HG02571 (cell line): ENCODE results near the gene SPTLC1.

Experiments used
- ATAC-seq: cut with Tn5 transposase; IDR thresholded peaks from one replicate; pipeline ENCODE4 v1.9.1; 2021; ENCODE audit warnings: mild to moderate bottlenecking, moderate library complexity; ENCODE audit not compliant: unreplicated experiment

The SPTLC1 gene

GRCh38 chr9:92097997-92098482, 17.2 kb downstream of the SPTLC1 start:
- ATAC-seq = peak; percentile 48

DNA sequence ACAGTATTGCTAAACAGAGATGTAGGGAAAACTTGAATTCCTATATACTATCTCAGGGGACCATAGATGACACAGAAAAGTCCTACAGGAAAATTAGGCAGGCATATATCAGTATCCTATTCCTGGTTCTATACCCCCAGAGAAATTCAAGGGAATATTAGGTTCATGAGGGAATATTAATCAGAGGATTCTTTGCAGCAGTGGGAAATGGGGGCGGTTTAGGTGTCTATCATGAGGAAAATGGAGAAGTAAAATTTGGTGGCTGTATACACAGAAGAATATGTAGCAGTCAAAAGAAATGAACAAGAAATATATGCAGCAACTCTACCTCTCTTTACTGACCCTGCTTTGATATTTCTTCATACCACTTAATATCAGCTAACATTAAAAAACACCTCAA, 20.0 kb downstream of the SPTLC1 start:
- no peak for ATAC-seq

- ATAC-seq = no peak
Measured at GRCh38 chr9:92094655-92095054, 20.6 kb downstream of the SPTLC1 start.

GRCh38 chr9:92077888-92078287, 37.3 kb downstream of the SPTLC1 start:
- no peak for ATAC-seq

DNA sequence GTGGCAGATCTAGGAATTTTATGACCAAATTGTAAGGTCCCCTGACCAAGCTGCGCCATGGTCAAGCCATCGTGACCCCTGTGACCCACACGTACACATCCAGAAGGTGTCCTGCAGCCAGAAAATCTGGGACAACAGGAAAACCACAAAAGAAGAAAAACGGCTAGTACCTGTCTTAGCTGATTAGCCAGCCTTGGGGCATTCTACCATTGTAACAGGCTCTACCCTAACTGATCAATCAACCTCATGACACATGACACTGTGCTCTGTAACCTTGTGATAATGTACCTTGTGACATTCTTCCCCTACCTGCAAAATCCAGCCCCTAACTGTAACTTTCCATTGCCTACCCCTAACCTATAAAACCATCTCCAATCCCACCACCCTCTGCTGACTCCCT, 43.6 kb downstream of the SPTLC1 start:
- ATAC-seq = no peak

DNA sequence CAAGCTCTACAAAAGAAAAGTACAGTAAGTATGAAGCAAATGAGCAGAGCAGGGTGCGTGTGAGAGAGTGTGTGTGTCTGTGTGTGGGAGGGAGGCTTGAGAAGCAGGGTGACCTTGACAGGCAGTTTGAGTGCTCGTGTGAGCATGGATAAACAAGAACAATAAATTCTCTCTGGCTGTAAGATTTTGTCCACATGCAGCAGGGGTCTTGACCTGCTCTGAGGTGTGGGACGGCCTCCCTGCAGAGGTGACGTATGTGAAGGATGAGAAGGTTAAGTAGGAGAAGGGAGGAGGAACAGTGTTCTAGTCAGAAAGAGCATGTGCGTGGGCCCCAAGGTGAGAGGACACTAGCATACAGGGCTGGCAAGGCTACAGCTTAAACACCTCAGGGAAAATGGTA, 49.0 kb downstream of the SPTLC1 start:
- no peak for ATAC-seq

GRCh38 chr9:92064711-92065110, 50.5 kb downstream of the SPTLC1 start:
- no peak for ATAC-seq

- no peak for ATAC-seq
Measured at GRCh38 chr9:92061184-92061583, 54.0 kb downstream of the SPTLC1 start.

DNA sequence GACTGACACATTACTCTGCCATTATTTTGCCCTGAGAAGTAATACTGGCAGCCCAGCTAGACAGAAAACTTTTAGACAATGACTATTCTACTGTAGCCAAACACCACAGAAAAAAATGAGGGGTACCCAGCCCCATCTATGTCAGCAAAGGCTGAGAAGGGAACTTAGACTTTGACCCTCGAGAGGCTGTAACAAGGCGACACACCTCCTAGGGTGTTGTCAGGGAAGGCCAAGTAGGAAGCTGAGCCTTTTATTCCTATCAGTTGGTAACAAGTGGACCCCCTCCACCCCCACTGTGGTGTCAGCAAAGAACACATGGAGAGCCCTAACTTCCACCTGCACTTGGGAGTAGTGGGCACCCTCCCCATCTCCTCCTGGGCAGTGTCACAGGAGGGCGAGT, 55.6 kb downstream of the SPTLC1 start:
- no peak for ATAC-seq

GRCh38 chr9:92058723-92059444, 56.3 kb downstream of the SPTLC1 start:
- ATAC-seq = no peak

DNA sequence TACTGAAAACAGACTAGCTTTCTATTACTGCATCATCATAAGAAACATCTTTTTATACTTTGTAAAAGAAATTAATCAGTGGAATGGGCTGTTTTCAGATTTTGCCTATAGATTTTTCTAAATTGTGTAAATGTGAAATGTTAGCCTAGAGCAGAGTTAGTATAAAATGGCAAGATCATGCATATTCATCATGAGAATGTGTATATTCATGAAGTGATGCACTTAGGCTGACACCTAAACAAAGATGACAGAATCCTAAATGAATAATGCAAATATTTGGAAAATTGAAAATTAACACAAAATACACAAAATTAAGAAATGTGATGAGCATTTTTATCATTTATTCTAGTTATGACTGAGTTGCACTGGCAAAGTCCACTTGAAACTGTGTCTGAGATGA, 57.2 kb downstream of the SPTLC1 start:
- no peak for ATAC-seq

DNA sequence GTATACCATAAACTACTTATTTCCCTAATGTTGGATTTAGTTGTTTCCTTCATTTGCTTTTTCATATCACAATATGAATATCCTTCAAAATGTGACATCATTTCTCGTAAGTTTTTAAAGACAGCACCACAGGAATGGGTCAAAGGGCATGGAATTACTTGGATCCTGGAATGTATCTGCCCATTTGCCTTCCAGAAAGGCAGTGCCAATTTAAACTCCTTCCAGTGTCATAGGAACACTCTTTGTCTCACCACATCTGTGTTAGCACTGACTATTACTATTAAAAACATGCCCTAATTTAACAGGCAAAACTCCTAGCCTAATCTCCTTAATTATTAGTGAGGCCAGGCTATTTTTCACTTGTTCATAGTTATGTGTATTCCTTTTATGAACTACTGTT, 58.0 kb downstream of the SPTLC1 start:
- ATAC-seq = no peak

DNA sequence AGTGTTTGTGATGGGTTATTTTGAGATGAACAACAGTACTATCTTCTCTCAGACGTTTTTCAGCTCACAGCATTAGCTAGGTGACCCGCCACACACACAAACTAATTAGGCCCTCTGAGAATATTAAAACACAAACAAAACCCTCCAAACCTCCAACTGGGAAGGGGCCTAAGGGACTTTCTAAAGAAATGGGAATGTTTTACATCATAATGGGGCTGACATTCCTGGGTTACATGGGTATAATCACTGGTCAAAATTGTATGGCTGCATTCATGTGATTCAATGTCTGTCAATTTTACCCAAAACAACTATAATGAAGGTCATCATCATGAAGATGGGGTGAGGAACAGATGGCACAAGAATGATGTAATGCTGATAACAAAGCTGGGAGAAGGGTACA, 59.6 kb downstream of the SPTLC1 start:
- ATAC-seq = no peak

- no peak for ATAC-seq
Measured at GRCh38 chr9:92048924-92049625, 66.1 kb downstream of the SPTLC1 start.

DNA sequence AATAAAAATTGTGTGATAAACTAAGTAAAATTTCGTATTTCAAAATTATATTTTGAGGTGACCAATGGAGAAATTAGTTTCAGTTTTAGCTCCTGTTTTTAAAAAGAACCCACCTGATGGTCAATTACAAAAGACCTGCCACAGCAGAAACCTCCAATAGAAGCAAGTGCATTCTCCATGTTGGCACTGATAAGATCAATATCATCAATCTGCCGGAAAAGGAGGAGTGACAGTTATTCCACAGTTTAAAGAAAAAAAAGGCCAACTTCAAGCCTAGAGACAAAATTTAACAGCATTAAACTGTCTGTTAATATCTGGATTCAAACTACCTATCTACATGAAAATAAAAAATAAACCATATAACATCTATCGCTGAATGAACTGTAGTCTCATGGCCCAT, 67.7 kb downstream of the SPTLC1 start:
- ATAC-seq = no peak

DNA sequence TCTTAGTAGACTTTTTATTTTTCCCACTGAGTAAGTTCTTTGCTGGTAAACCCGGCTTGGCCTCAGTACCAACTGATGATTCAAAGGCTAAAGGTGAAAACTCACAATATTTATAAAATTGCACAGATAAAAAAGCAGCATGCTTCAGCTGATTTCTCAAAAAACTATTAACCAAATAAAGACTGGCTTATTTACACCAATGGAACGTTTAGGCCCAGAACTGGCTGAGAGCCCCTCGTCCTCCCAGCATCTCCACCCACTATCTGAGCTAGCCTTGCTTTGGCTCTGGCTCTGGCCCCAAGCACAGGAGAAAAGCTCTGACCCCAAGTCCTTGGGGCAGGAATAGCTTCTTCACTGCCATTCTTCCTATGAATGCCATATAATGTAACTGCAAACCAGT, 68.5 kb downstream of the SPTLC1 start:
- ATAC-seq = no peak

- ATAC-seq = no peak
Measured at GRCh38 chr9:92044936-92045335, 70.3 kb downstream of the SPTLC1 start.

- ATAC-seq = no peak
Measured at GRCh38 chr9:92043002-92043401, 72.2 kb downstream of the SPTLC1 start.

GRCh38 chr9:92042260-92042659, 73.0 kb downstream of the SPTLC1 start:
- no peak for ATAC-seq

GRCh38 chr9:92036756-92037155, 78.5 kb downstream of the SPTLC1 start:
- ATAC-seq = no peak

DNA sequence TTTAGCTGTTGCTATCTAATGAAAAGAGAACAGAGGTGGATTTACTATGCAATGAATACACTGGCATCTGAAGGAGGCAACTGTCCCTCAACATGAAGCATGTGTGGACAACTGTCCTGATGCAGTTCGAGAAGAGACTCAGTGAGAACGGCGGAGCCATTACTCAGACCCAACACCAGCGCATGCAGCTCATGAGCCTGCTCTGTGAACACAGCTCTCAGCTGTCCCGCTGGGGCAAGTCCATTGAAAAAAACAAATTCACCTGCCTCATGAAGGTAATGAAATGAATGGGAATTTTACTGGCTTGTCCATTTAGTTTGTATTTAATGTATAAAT, 78.8 kb downstream of the SPTLC1 start:
- ATAC-seq = no peak

GRCh38 chr9:92035687-92036410, 79.4 kb downstream of the SPTLC1 start:
- no peak for ATAC-seq
